ENCODE data around the gene CCNE1. TPM values are rescaled to one million over a fixed set of nuclear protein-coding genes. Genes with fewer than 3 reads are reported as not detected.

CCNE1 gene
- total RNA-seq, 1 experiment from 2014 or later = 40.2 TPM

GRCh38 chr19:29861574-29861973 is 49.8 kb downstream of the CCNE1 start:
- Histone ChIP-seq H2BK5ac (ENCODE audit: insufficient read length, low read length) (no peak overlapping the region), H2AFZ (ENCODE audit: low read length) (no peak overlapping the region), H4K5ac (ENCODE audit: insufficient read length, low read depth, low read length) (no peak overlapping the region), H2AK5ac (ENCODE audit: insufficient read length, low read length) (no peak overlapping the region), H4K8ac (replicated peaks; ENCODE audit: insufficient read length, low read depth, low read length) (no peak overlapping the region), H2BK120ac (ENCODE audit: low read depth, low read length, poor library complexity, severe bottlenecking) (no peak overlapping the region), H2BK15ac (ENCODE audit: low read depth, low read length) (no peak overlapping the region), H3K27me3 (ENCODE audit: insufficient read depth, low read length) (no peaks in the 10 kb centered on the region), H3K4me1 (ENCODE audit: insufficient read depth, low read length) (no peaks in the 10 kb centered on the region; the same call in 1 of the 2 replicates), H2BK12ac (ENCODE audit: insufficient read length, low read depth, low read length) (no peak overlapping the region), H3K23me2 (ENCODE audit: insufficient read length, low read depth, low read length, poor library complexity, severe bottlenecking) (no peaks in the 10 kb centered on the region), H3K4me2 (ENCODE audit: insufficient read depth, insufficient read length, low read length) (no peak overlapping the region), H3K18ac (ENCODE audit: insufficient read length, low read depth, low read length) (no peak overlapping the region), H2BK20ac (ENCODE audit: low read depth, low read length, poor library complexity, severe bottlenecking) (no peak overlapping the region), H3K79me2 (ENCODE audit: insufficient read depth, low read length) (no peaks in the 10 kb centered on the region), H3K56ac (ENCODE audit: insufficient read length, low read depth, low read length) (no peak overlapping the region), H3K9ac (ENCODE audit: extremely low read depth, insufficient read length, low read length) (no peak overlapping the region), H3K4ac (ENCODE audit: low read depth, low read length) (no peak overlapping the region), H3K23ac (ENCODE audit: insufficient read length, low read depth, low read length) (no peak overlapping the region), H3K14ac (ENCODE audit: insufficient read depth, low read length) (no peak overlapping the region), H3K27ac (ENCODE audit: insufficient read length, low read depth, low read length) (no peak overlapping the region), H3T11ph (ENCODE audit: low read length) (no peak overlapping the region), H3K79me1 (ENCODE audit: insufficient read depth, low read depth, low read length, poor library complexity, severe bottlenecking) (no peaks in the 10 kb centered on the region), H3K9me3 (ENCODE audit: control insufficient read depth, low read depth, low read length) (no peaks in the 10 kb centered on the region), H4K91ac (ENCODE audit: insufficient read length, low read depth, low read length) (no peak overlapping the region), H4K20me1 (ENCODE audit: control insufficient read depth, insufficient read depth, insufficient read length) (no peaks in the 10 kb centered on the region)
- peaks cover 0 to under 1% of the 10 kb centered on the region in 2 experiments; a peak in 2 of 5 replicates for H3K9me3 Mint-ChIP-seq
- peaks cover 17% of the 10 kb centered on the region for H3K27me3 Mint-ChIP-seq (ENCODE audit: low read depth)
- no peaks in the 10 kb centered on the region for H3K36me3 Mint-ChIP-seq (ENCODE audit: insufficient read depth in 1 of 3, low read depth in 3 of 3)
- H3K27ac Mint-ChIP-seq = no peak overlapping the region
- H3K4me1 Mint-ChIP-seq = peaks cover 12 to 16% of the 10 kb centered on the region in 2 experiments
- no CpG with 5 or more reads among the region's 7 CpGs for WGBS (ENCODE audit: extremely low coverage, insufficient read length, low lambda C conversion rate)
- DNase-seq = no peak
- H3K4me3 Mint-ChIP-seq = no peak overlapping the region
- TF ChIP-seq CTCF (conservative IDR thresholded peaks at IDR 0.05) = no peak

Data from H9 (cell line).